Choroid plexus epithelial cell (primary cell): Measurements from ENCODE around the gene VAV1.
A peak's percentile ranks its signal among the peaks of the same experiment; 100 is the strongest.

Experiments used
- DNase-seq: peaks from one replicate; pipeline ENCODE4 v3.0.0-alpha.2; 2010; ENCODE audit warnings: low read depth
- H3K4me3 ChIP-seq: 2 replicates; pipeline ENCODE4 v1.5.1; 2011; ENCODE audit warnings: low read depth, mild to moderate bottlenecking, control low read depth, low read length, moderate library complexity
- CTCF ChIP-seq: conservative IDR thresholded peaks from 2 replicates; pipeline ENCODE4 v1.5.1; 2011; ENCODE audit warnings: low read depth, mild to moderate bottlenecking, control low read depth, inconsistent platforms, low read length, moderate library complexity

Gene VAV1

GRCh38 chr19:6847828-6848200, 75.3 kb downstream of the VAV1 start:
- TF ChIP-seq CTCF, result no peak
- no peak for DNase-seq

DNA sequence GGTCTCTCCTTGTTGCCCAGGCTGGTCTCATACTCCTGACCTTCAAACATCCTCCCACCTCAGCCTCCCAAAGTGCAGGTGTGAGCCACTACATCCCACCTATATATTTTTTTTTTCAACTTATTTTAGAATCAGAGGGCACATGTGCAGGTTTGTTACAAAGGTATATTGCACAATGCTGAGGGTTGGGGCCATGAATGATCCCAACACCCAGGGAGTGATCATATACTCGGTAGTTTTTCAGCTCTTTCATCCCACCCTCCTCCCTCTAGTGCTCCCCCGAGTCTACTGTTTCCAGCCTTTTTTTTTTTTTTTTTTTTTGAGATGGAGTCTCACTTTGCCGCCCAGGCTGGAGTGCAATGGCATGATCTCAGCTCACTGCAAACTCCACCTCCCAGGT, 76.5 kb downstream of the VAV1 start:
- no peak for TF ChIP-seq CTCF
- H3K4me3 ChIP-seq, result no peak overlapping the region
- DNase-seq, result no peak

More at GRCh38 chr19:6847828-6848200, 75.3 kb downstream of the VAV1 start:
- no peak overlapping the region for H3K4me3 ChIP-seq

DNA sequence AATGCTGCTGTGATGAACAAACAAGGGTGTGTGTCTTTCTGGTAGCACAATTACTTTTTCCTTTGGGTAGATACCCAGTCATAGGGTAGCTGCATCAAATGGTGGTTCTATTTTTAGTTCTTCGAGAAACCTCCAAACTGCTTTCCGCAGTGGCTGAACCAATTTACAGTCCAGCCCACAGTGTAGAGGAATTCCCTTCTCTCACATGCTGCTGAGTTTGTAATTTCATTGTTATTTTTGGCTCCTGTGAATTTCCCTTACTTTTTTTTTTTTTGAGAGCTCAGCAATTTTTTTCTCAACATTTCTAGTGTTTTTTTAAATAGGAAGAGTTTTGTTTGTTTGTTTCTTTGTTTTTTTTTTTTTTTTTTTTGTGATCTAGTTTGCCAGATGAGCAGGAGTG, 77.4 kb downstream of the VAV1 start:
- TF ChIP-seq CTCF, result no peak
- DNase-seq, result peak; percentile 61
- H3K4me3 ChIP-seq, result no peak overlapping the region

DNA sequence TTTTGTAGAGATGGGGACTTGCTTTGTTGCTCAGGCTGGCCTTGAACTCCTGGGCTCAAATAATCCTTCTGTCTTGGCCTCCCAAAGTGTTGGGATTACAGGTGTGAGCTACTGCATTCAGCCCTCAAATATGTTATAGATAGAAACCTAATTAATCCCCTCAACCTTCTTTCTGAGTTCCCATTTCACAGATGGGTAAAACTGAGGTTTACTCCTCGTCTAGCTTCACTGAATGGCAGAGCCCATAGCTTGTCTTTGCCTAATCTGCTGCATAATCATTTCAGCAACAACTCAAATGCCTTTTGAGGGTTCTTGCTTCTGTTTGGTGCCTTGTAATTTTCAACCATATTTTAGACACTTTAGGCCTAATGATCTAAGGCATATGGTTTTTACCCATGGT, 78.9 kb downstream of the VAV1 start:
- no peak for DNase-seq
- no peak overlapping the region for H3K4me3 ChIP-seq
- no peak for TF ChIP-seq CTCF

DNA sequence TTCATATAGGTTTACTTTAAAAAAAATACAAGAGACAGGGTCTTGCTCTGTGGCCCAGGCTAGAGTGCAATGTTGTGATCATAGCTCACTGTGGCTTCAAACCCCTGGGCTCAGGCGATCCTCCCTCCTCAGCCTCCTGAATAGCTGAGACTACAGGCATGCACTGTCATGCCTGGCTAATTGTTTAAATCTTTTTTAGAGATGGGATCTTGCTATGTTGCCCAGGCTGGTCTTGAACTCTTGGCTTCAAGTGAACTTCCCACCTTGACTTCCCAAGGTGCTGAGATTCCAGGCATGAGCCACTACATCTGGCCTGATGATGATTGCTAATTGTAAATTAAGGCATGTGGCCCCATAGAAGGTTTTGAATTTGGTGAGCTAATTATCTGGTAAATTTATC, 79.5 kb downstream of the VAV1 start:
- H3K4me3 ChIP-seq, result no peak overlapping the region
- no peak for TF ChIP-seq CTCF
- no peak for DNase-seq

- no peak for TF ChIP-seq CTCF
- H3K4me3 ChIP-seq, result no peak overlapping the region
- no peak for DNase-seq
Measured at GRCh38 chr19:6853868-6854267, 81.4 kb downstream of the VAV1 start.

DNA sequence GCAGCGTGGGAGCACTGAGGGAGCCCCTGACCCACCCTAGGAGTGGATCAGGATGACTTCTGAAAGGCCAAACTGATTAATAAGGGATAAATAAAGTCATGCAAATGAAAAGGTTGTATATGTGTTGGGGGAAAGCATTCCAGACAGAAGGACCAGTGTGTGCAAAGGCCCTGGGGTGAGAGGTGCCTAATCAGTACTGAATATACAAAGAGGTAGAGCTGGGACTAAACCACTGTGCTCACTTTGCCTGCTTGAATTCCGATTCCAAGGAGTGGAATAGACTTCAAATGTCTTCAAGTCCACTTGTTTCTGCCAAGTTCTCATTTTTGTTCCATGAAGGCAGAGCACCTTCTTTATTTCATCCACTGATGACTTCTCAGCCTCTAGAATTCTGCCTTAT, 82.2 kb downstream of the VAV1 start:
- no peak overlapping the region for H3K4me3 ChIP-seq
- no peak for DNase-seq
- TF ChIP-seq CTCF, result no peak
